ENCODE results near the gene CDH23. TPM values are rescaled to one million over a fixed set of nuclear protein-coding genes. Genes with fewer than 3 reads are reported as not detected.

The CDH23 gene
- total RNA-seq, 1 experiment from 2014 or later: 7.8 TPM

GRCh38 chr10:71457908-71458307 is 61.2 kb downstream of the CDH23 start:
- H3K4me3 ChIP-seq: no peak overlapping the region
- H2AFZ ChIP-seq: no peak overlapping the region
- ChIA-PET CTCF (interaction anchor here (1.0 kb wide), 1 partner anchor 28 kb away, joined by 3 read pairs; no protein-coding TSS in a partner anchor), POLR2A (ENCODE audit: unreplicated experiment) (interaction anchor here (0.6 kb wide), 1 partner anchor 755 kb away, joined by 3 read pairs; no protein-coding TSS in a partner anchor)
- no peaks in the 10 kb centered on the region for H3K4me1 ChIP-seq (replicated peaks; ENCODE audit: insufficient read depth)
- H3K4me2 ChIP-seq: no peak overlapping the region
- intact Hi-C loops (cut with micrococcal nuclease; ENCODE audit: unreplicated experiment): no loop called here
- H3K27me3 ChIP-seq (ENCODE audit: insufficient read depth, low read depth): no peaks in the 10 kb centered on the region
- no peaks in the 10 kb centered on the region for H3K79me2 ChIP-seq (ENCODE audit: low read depth)
- no peaks in the 10 kb centered on the region for H3F3A ChIP-seq (ENCODE audit: insufficient read depth, low read depth)
- no TSS peak for BruUV-seq (replicated peaks)
- no peaks in the 10 kb centered on the region for H3K9me2 ChIP-seq (ENCODE audit: insufficient read depth)
- peaks cover 12% of the 10 kb centered on the region; the same call in 1 of the 2 replicates for H4K20me1 ChIP-seq (ENCODE audit: insufficient read depth)
- no peaks in the 10 kb centered on the region for H3K36me3 ChIP-seq (ENCODE audit: low read depth)
- no peaks in the 10 kb centered on the region for H3K9me3 ChIP-seq (ENCODE audit: insufficient read depth, low read depth)
- DNase-seq: no peak
- no peak overlapping the region for H3K27ac ChIP-seq
- no peak for TF ChIP-seq EZH2 (IDR thresholded peaks at IDR 0.05; ENCODE audit: low read depth)
- TF ChIP-seq CTCF (conservative IDR thresholded peaks at IDR 0.05): no peak

GRCh38 chr10:71458387-71458786 is 61.7 kb downstream of the CDH23 start:
- intact Hi-C loops (cut with micrococcal nuclease; ENCODE audit: unreplicated experiment): no loop called here
- no peaks in the 10 kb centered on the region for H3F3A ChIP-seq (ENCODE audit: insufficient read depth, low read depth)
- no peaks in the 10 kb centered on the region for H3K4me1 ChIP-seq (replicated peaks; ENCODE audit: insufficient read depth)
- H4K20me1 ChIP-seq (ENCODE audit: insufficient read depth): 0 out of 2 replicates have a peak, but pooled peaks cover 10% of the 10 kb centered on the region
- BruUV-seq (replicated peaks): no TSS peak
- ChIA-PET POLR2A (ENCODE audit: unreplicated experiment) (no interaction called here), CTCF (interaction anchor here (1.0 kb wide), 1 partner anchor 28 kb away, joined by 3 read pairs; no protein-coding TSS in a partner anchor)
- H3K4me3 ChIP-seq: no peak overlapping the region
- no peaks in the 10 kb centered on the region for H3K27me3 ChIP-seq (ENCODE audit: insufficient read depth, low read depth)
- H3K79me2 ChIP-seq (ENCODE audit: low read depth): no peaks in the 10 kb centered on the region
- H3K9me2 ChIP-seq (ENCODE audit: insufficient read depth): no peaks in the 10 kb centered on the region
- H2AFZ ChIP-seq: no peak overlapping the region
- no peak for TF ChIP-seq CTCF (conservative IDR thresholded peaks at IDR 0.05)
- no peak for TF ChIP-seq EZH2 (IDR thresholded peaks at IDR 0.05; ENCODE audit: low read depth)
- DNase-seq: no peak
- H3K27ac ChIP-seq: no peak overlapping the region
- H3K36me3 ChIP-seq (ENCODE audit: low read depth): no peaks in the 10 kb centered on the region
- no peak overlapping the region for H3K4me2 ChIP-seq
- no peaks in the 10 kb centered on the region for H3K9me3 ChIP-seq (ENCODE audit: insufficient read depth, low read depth)

- no peaks in the 10 kb centered on the region for H3K79me2 ChIP-seq (ENCODE audit: low read depth)
- no peaks in the 10 kb centered on the region for H3K4me1 ChIP-seq (replicated peaks; ENCODE audit: insufficient read depth)
- no peaks in the 10 kb centered on the region for H3K9me2 ChIP-seq (ENCODE audit: insufficient read depth)
- H4K20me1 ChIP-seq (ENCODE audit: insufficient read depth): peaks cover 7% of the 10 kb centered on the region; the same call in 1 of the 2 replicates
- no peak overlapping the region for H3K4me2 ChIP-seq
- TF ChIP-seq CTCF (conservative IDR thresholded peaks at IDR 0.05) (no peak), EZH2 (IDR thresholded peaks at IDR 0.05; ENCODE audit: low read depth) (no peak)
- no peaks in the 10 kb centered on the region for H3K9me3 ChIP-seq (ENCODE audit: insufficient read depth, low read depth)
- POLR2A ChIA-PET (ENCODE audit: unreplicated experiment): no interaction called here
- CTCF ChIA-PET: no interaction called here
- no peaks in the 10 kb centered on the region for H3F3A ChIP-seq (ENCODE audit: insufficient read depth, low read depth)
- no peak overlapping the region for H2AFZ ChIP-seq
- no peaks in the 10 kb centered on the region for H3K36me3 ChIP-seq (ENCODE audit: low read depth)
- intact Hi-C loops (cut with micrococcal nuclease; ENCODE audit: unreplicated experiment): no loop called here
- H3K27ac ChIP-seq: no peak overlapping the region
- no peak for DNase-seq
- H3K4me3 ChIP-seq: no peak overlapping the region
- no peaks in the 10 kb centered on the region for H3K27me3 ChIP-seq (ENCODE audit: insufficient read depth, low read depth)
- no TSS peak for BruUV-seq (replicated peaks)
These were observed 62.8 kb downstream of the CDH23 start for GRCh38 chr10:71459513-71459912.
